ENCODE results near the gene ANK3. TPM values are rescaled to one million over a fixed set of nuclear protein-coding genes. Genes with fewer than 3 reads are reported as not detected.
A peak's percentile ranks its signal among the peaks of the same experiment; 100 is the strongest.

Gene ANK3
- total and polyA plus RNA-seq, 2 donors (not counting 3 experiments of a cell fraction or from before 2014, with no cell fraction given) = 0.88 to 8.5 TPM

DNA sequence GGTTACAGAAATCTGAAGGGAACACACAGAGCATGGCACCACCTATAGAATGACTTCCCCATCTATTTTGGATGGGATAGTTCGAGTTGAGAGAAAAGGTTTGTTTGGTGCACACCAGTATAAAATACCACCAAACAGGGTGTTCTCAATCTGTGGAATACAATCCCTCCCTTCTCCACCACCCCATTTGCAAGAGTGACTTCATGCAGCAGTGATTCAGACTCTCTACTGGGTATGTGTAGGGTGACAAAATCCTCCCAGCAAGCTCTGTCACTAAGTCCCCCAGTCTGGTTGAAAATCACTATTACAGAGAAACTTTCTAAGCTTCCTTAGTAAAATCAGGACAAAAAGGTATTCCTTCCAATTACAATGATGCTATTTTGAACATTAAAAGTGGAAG is 69.0 kb downstream of the ANK3 start:
- Histone ChIP-seq H4K20me1 (replicated peaks; ENCODE audit: control insufficient read depth, extremely low read depth, insufficient read depth, low read length) (no peaks in the 10 kb centered on the region), H3K9me1 (replicated peaks; ENCODE audit: control insufficient read depth, extremely low read depth, insufficient read depth, low read length) (no peaks in the 10 kb centered on the region), H3K27me3 (ENCODE audit: control insufficient read depth in 2 of 2, insufficient read depth in 2 of 2, low read length in 2 of 2) (no peaks in the 10 kb centered on the region), H2AFZ (ENCODE audit: low read depth, low read length) (no peak overlapping the region), H3K4me3 (replicated peaks in 1 of 3; ENCODE audit: insufficient read depth in 1 of 3, low read depth in 1 of 3, low read length in 3 of 3) (no peak overlapping the region), H3K9ac (replicated peaks; ENCODE audit: extremely low read depth, insufficient read depth, low read length) (no peak overlapping the region), H3K4me2 (ENCODE audit: insufficient read depth, low read length) (no peak overlapping the region), H3K4me1 (ENCODE audit: control insufficient read depth, extremely low read depth, insufficient read depth, low read length) (peaks cover 1% of the 10 kb centered on the region), H3K79me2 (ENCODE audit: control insufficient read depth, insufficient read depth, low read length) (no peaks in the 10 kb centered on the region), H3K36me3 (ENCODE audit: control insufficient read depth in 2 of 2, extremely low read depth in 1 of 2, insufficient read depth in 2 of 2, low read length in 2 of 2) (no peaks in the 10 kb centered on the region), H3K27ac (ENCODE audit: insufficient read depth, low read depth, low read length) (no peak overlapping the region), H3K9me3 (replicated peaks; ENCODE audit: control insufficient read depth, insufficient read depth, low read length) (no peaks in the 10 kb centered on the region)
- dilution Hi-C loops (cut with MboI; ENCODE audit: extremely low pct_ligation_motif_present, low sequenced_read_pairs) (no loop called here), intact Hi-C loops (cut with micrococcal nuclease) (no loop called here)
- ChIA-PET POLR2A (no interaction called here), CTCF (no interaction called here)
- TF ChIP-seq MYC (IDR thresholded peaks at IDR 0.05; ENCODE audit: low read depth, low read length) (no peak), POLR2AphosphoS5 (IDR thresholded peaks at IDR 0.05; ENCODE audit: insufficient read depth, low read depth, low read length) (no peak)
- FAIRE-seq (no peak), DNase-seq (ENCODE audit: low read depth, low spot score) (no peak)
- BruUV-seq (replicated peaks) = no TSS peak

DNA sequence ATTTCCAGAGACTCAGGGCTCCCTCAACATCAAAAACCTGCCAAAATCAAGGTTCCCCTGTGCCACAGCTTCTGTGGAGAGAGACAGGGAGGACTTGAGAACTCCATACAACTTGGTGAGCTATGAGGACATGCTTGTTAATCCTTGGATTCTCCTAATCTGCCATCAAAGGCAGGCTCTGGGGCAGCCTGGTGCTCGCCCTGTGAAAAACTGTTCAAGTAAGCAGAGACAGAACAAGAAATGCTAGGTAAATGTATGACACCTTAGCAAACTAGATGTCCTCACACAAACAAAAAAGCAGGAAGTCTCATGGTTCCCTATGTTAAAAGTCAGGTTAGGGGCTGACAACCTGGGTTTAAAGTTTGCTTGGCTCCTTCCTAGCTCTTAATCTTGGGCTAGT is 73.6 kb downstream of the ANK3 start:
- Histone ChIP-seq H2AFZ (ENCODE audit: low read depth, low read length) (peak overlapping the region; percentile 31), H3K79me2 (ENCODE audit: control insufficient read depth, insufficient read depth, low read length) (no peaks in the 10 kb centered on the region), H3K9me1 (replicated peaks; ENCODE audit: control insufficient read depth, extremely low read depth, insufficient read depth, low read length) (no peaks in the 10 kb centered on the region), H3K36me3 (ENCODE audit: control insufficient read depth in 2 of 2, extremely low read depth in 1 of 2, insufficient read depth in 2 of 2, low read length in 2 of 2) (no peaks in the 10 kb centered on the region), H3K4me3 (replicated peaks in 1 of 3; ENCODE audit: insufficient read depth in 1 of 3, low read depth in 1 of 3, low read length in 3 of 3) (no peak overlapping the region), H3K4me1 (ENCODE audit: control insufficient read depth, extremely low read depth, insufficient read depth, low read length) (peaks cover 39% of the 10 kb centered on the region), H3K9ac (replicated peaks; ENCODE audit: extremely low read depth, insufficient read depth, low read length) (no peak overlapping the region), H4K20me1 (replicated peaks; ENCODE audit: control insufficient read depth, extremely low read depth, insufficient read depth, low read length) (no peaks in the 10 kb centered on the region), H3K27ac (ENCODE audit: insufficient read depth, low read depth, low read length) (no peak overlapping the region), H3K4me2 (ENCODE audit: insufficient read depth, low read length) (no peak overlapping the region), H3K27me3 (ENCODE audit: control insufficient read depth in 2 of 2, insufficient read depth in 2 of 2, low read length in 2 of 2) (no peaks in the 10 kb centered on the region), H3K9me3 (replicated peaks; ENCODE audit: control insufficient read depth, insufficient read depth, low read length) (no peaks in the 10 kb centered on the region)
- TF ChIP-seq, protein P1, sequence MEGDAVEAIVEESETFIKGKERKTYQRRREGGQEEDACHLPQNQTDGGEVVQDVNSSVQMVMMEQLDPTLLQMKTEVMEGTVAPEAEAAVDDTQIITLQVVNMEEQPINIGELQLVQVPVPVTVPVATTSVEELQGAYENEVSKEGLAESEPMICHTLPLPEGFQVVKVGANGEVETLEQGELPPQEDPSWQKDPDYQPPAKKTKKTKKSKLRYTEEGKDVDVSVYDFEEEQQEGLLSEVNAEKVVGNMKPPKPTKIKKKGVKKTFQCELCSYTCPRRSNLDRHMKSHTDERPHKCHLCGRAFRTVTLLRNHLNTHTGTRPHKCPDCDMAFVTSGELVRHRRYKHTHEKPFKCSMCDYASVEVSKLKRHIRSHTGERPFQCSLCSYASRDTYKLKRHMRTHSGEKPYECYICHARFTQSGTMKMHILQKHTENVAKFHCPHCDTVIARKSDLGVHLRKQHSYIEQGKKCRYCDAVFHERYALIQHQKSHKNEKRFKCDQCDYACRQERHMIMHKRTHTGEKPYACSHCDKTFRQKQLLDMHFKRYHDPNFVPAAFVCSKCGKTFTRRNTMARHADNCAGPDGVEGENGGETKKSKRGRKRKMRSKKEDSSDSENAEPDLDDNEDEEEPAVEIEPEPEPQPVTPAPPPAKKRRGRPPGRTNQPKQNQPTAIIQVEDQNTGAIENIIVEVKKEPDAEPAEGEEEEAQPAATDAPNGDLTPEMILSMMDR (IDR thresholded peaks at IDR 0.05; ENCODE audit: extremely low read depth in 1 of 2, insufficient read depth in 1 of 2, low read depth in 1 of 2, low read length in 2 of 2) = no peak
- TF ChIP-seq POLR2A (IDR thresholded peaks at IDR 0.05; ENCODE audit: low read depth, low read length) (no peak), JUN (IDR thresholded peaks at IDR 0.05; ENCODE audit: borderline replicate concordance, insufficient read depth, insufficient read length, low read depth) (no peak), GATA2 (IDR thresholded peaks at IDR 0.05; ENCODE audit: insufficient read depth, insufficient read length, low read depth, low read length) (no peak), FOS (IDR thresholded peaks at IDR 0.05; ENCODE audit: borderline replicate concordance, insufficient read depth, low read length) (no peak), EZH2 (IDR thresholded peaks at IDR 0.05; ENCODE audit: borderline replicate concordance, low read depth, low read length, severe bottlenecking) (no peak), POLR2AphosphoS5 (IDR thresholded peaks at IDR 0.05; ENCODE audit: insufficient read depth, low read depth, low read length) (no peak), MYC (IDR thresholded peaks at IDR 0.05; ENCODE audit: low read depth, low read length) (no peak)
- TF ChIP-seq, protein P2, sequence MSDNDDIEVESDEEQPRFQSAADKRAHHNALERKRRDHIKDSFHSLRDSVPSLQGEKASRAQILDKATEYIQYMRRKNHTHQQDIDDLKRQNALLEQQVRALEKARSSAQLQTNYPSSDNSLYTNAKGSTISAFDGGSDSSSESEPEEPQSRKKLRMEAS (IDR thresholded peaks at IDR 0.05; ENCODE audit: insufficient read depth, insufficient read length) = no peak
- DNase-seq (ENCODE audit: low read depth, low spot score) (no peak), FAIRE-seq (no peak)
- BruUV-seq (replicated peaks) = no TSS peak
- dilution Hi-C loops (cut with MboI; ENCODE audit: extremely low pct_ligation_motif_present, low sequenced_read_pairs) (no loop called here), intact Hi-C loops (cut with micrococcal nuclease) (no loop called here)
- ChIA-PET POLR2A (interaction anchor here (0.5 kb wide), 1 partner anchor 75 kb away, joined by 3 read pairs; no protein-coding TSS in a partner anchor), CTCF (interaction anchor here (1.3 to 3.9 kb wide), 2 partner anchors 16 to 112 kb away, joined by 3 to 15 read pairs; no protein-coding TSS in a partner anchor)
